NCI-H2081 (cell line): ENCODE data around the gene AQP10.
"Not testable (repeated sequence)": the region's sequence is repeated elsewhere in the genome, so short reads cannot be mapped to it uniquely, and the experiment has no call there.

Experiments
- DNase-seq, 2 experiments: peaks; one replicate each; lab custom pipeline; 2025; lab: John Stamatoyannopoulos, UW

AQP10 gene

GRCh38 chr1:154324241-154324640 lies 3.3 kb downstream of the AQP10 start:
- no peak for DNase-seq

- peak; percentile 81 to 83 for DNase-seq
Observed at GRCh38 chr1:154324669-154325582, 4.0 kb downstream of the AQP10 start, which contains the start of gene ATP8B2. TSS of gene ATP8B2 (plus strand) at chr1:154325525. CDS start at chr1:154328142, 2,617 bp downstream.

- DNase-seq: no peak
Observed at GRCh38 chr1:154325583-154326545, 5.0 kb downstream of the AQP10 start.

GRCh38 chr1:154326546-154327465 lies 5.9 kb downstream of the AQP10 start:
- DNase-seq: peak in 1 of 2 experiments; percentile 22

- peak; percentile 47 to 61 for DNase-seq
Observed at GRCh38 chr1:154327466-154328317, 6.8 kb downstream of the AQP10 start.

GRCh38 chr1:154328318-154329151 lies 7.6 kb downstream of the AQP10 start:
- peak; percentile 72 to 84 for DNase-seq

GRCh38 chr1:154329152-154329521 lies 8.2 kb downstream of the AQP10 start:
- DNase-seq: no peak

- DNase-seq: no peak
Observed at GRCh38 chr1:154329551-154330131, 8.7 kb downstream of the AQP10 start.

GRCh38 chr1:154330669-154331068 lies 9.8 kb downstream of the AQP10 start:
- no peak for DNase-seq

- DNase-seq: no peak
Observed at GRCh38 chr1:154334079-154335024, 13.5 kb downstream of the AQP10 start.

GRCh38 chr1:154335025-154335714 lies 14.3 kb downstream of the AQP10 start:
- DNase-seq: peak; percentile 81 to 90

- DNase-seq: no peak
Observed at GRCh38 chr1:154337253-154337894, 16.5 kb downstream of the AQP10 start.

GRCh38 chr1:154338875-154339274 lies 18.0 kb downstream of the AQP10 start:
- DNase-seq: no peak

- not testable (repeated sequence) for DNase-seq
Observed at GRCh38 chr1:154341366-154341765, 20.5 kb downstream of the AQP10 start.

GRCh38 chr1:154342132-154342531 lies 21.2 kb downstream of the AQP10 start:
- no peak for DNase-seq

GRCh38 chr1:154342836-154343472 lies 22.1 kb downstream of the AQP10 start:
- DNase-seq: no peak
